GM21360 (cell line): ENCODE results near the gene NPIPA5.
"Not testable (repeated sequence)": the region's sequence is repeated elsewhere in the genome, so short reads cannot be mapped to it uniquely, and the experiment has no call there.

Source experiments
- ATAC-seq: cut with Tn5 transposase; IDR thresholded peaks from one replicate; pipeline ENCODE4 v1.9.1; 2021; ENCODE audit warnings: mild to moderate bottlenecking, moderate library complexity; ENCODE audit not compliant: unreplicated experiment

Gene NPIPA5

GRCh38 chr16:15393025-15393424 is 14.9 kb upstream of the NPIPA5 start:
- ATAC-seq, result not testable (repeated sequence)

- not testable (repeated sequence) for ATAC-seq
These were observed 11.8 kb upstream of the NPIPA5 start for GRCh38 chr16:15389916-15390315.

- ATAC-seq, result not testable (repeated sequence)
These were observed 10.0 kb upstream of the NPIPA5 start for GRCh38 chr16:15388060-15388459.

- not testable (repeated sequence) for ATAC-seq
These were observed 4.7 kb upstream of the NPIPA5 start for GRCh38 chr16:15382810-15383209.

- ATAC-seq, result not testable (repeated sequence)
These were observed 20.6 kb downstream of the NPIPA5 start for GRCh38 chr16:15357495-15357894.

DNA sequence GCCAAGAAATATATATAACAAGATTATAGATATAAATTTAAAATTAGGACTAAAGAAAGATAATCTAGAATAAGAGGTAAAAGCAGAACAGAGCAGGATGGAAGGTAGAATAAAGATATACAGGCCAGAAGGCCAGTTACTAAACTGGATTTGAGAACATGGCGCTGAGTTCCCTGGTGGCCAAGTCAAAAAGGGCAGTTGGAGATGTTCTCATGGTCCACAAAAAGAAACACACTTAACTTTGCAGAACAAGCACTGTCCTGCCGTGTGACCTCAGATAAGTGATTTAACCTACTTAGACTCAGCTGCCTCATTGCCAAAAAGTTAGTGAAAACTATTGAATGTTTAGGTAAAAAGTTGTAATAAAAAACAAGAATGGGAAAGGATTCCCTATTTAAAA is 23.2 kb downstream of the NPIPA5 start:
- ATAC-seq, result not testable (repeated sequence)

DNA sequence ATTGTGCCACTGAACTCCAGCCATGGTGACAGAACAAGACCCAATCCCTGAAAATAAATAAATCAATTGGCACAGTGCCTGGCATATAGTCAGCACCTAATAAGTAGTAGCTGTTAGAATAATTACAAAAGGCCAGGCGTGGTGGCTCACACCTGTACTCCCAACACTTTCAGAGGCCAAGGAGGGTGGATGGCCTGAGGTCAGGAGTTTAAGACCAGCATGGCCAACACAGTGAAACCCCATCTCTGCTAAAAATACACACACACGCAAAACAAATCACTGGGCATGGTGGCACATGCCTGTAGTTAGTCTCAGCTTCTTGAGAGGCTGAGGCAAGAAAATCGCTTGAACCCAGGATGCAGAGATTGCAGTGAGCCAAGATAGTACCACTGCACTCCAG is 25.2 kb downstream of the NPIPA5 start:
- not testable (repeated sequence) for ATAC-seq

DNA sequence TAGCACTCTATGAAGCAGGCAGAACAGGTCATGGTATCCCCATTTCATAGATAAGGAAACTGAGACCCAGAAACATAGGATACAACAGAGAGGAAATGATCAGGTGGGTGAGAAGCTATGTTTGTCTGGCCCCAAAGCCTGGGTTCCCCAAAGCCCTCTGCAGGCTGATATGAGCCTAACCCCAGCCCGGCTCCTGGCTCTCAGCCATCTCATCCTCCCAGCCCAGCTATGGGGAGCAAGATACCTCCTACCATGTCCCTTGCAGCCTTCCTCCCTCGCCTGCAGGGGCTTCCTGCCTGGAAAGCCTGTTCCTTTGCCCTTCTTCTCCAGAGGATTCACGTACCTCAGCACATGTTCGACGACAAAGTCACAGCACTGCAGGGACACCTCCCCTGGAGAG is 26.3 kb downstream of the NPIPA5 start:
- not testable (repeated sequence) for ATAC-seq

- not testable (repeated sequence) for ATAC-seq
These were observed 26.8 kb downstream of the NPIPA5 start for GRCh38 chr16:15351251-15351650.

GRCh38 chr16:15348721-15349120 is 29.4 kb downstream of the NPIPA5 start:
- ATAC-seq, result not testable (repeated sequence)

DNA sequence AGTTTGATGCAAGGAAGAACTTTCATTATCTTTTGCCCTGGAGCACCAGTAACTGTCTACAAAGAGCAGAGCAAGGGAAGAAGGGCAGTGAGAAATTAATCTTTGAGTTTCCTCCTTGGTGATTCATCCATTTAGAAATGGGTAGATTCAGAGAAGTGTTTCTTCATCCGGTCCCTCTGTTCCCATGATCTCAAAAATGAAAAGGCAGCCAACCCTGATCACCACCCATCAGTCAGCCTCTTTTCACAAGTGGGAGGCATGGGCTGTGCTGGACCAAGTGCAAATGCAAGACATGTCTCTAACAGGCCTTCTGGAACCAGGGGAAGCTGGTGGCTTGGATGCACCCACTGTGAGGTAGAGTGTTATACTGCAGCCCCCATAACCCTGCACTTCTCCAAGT is 35.8 kb downstream of the NPIPA5 start:
- not testable (repeated sequence) for ATAC-seq

DNA sequence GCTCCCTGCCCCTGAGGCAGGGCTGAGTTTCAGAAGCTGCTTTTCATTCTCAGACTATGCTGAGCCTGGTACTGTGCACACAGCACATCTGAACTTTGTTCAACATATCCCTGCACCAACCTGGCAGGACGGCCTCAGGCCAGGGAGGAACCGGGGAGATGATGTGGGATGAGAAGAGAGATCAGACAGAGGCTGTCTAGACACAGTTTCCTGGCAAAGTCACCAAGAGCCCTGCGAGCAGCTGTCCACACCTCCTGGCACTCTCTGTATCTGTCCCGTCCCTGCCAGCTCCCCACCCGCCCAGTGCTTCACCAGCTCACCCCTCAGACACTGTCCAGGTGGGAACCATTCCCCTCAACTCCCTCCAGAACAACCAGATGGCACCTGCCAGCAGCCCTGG is 39.1 kb downstream of the NPIPA5 start:
- ATAC-seq, result not testable (repeated sequence)

GRCh38 chr16:15337974-15338605 is 40.0 kb downstream of the NPIPA5 start:
- not testable (repeated sequence) for ATAC-seq

DNA sequence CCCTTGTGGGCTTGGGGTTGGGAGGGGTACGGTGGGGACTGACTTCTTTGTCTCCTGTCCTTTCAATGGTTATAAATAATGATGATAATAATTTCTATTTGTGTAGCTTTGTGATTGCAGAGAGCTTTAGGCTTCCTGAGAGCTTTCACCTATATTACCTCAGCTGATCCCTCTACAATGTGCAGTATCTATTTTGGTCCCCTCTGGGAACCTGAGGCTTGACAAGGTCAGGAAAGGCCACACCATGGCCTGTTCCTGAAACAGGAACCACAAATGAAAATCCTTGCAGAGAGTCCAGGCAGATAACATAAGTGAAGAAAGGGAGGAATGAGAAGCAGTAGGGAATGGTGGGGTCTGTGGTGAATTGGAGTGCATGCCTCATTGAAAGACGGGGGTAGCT is 42.5 kb downstream of the NPIPA5 start:
- not testable (repeated sequence) for ATAC-seq

DNA sequence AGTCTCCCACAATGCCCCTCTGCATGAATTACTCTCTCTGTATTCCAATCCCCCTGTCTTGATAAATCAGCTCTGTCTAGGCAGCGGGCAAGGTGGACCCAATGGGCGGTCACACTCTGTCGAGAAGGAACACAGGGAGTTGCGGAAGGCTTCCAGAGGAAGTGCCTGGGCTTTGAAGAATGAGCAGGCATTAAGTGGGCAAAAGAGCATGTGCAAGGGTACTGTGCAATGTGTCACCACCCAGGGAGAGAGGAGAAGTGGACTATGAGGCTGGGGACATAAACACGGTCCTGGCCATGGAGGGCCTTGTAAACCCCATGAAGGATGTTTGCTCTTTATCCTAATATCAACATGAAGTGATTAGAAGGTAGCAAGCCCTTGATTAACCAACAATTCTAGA is 44.1 kb downstream of the NPIPA5 start:
- ATAC-seq, result not testable (repeated sequence)

- ATAC-seq, result not testable (repeated sequence)
These were observed 47.1 kb downstream of the NPIPA5 start for GRCh38 chr16:15330978-15331377.

DNA sequence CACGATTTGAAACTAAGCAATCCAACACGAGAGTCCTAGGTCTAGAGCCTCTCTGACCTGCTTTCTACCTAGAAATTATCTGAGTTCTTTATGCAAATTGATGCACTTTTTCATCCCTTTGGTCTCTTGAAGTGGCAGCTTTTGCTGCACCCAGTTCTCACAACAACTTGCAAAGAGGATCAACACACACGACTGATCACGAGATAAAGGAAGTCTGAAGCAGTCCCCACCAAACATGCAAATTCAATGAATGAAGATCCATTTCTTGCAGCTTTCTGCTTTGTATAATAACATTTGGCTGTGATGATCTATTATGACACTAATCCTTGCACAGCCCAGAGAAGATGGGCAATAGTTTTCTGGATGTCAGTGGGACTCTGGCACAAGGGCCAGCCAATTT is 53.1 kb downstream of the NPIPA5 start:
- ATAC-seq, result not testable (repeated sequence)

- not testable (repeated sequence) for ATAC-seq
These were observed 54.7 kb downstream of the NPIPA5 start for GRCh38 chr16:15323373-15323772.

DNA sequence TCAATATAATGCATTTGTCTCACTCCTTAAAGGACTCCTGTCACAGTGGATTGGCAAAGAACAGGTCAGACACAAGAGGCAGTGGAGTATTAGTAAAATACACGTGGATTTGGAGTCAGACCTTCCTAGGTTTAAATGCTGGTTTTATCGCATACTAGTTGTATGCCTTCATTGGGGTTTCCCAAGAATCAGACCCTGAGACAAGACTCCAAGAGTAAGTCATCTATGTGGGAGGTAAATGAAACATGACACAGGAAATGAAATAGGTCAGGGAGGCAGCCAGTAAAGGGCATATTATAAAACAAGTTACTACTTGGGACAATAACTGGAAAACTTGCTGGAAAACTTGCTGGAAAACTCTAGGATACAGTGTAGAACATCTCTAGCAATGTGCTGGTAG is 56.9 kb downstream of the NPIPA5 start:
- not testable (repeated sequence) for ATAC-seq

DNA sequence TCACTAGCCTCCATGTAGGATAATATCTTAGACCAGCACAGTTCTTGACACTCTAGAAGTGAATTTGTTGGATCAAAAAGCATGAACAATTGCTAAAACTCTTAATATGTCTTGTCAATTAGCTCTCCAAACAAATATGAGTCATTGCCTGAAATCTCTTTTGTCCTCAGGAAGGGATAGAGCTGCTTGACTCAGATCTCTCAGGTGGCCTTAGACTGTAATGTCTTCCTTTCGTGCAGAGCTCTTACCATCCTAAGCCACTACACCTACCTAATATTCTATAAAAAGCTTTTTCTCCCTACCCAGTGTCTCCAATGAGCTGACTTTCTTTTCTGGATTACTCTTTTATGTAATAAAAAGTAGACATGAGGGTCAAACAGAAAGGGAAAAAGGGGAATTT is 63.5 kb downstream of the NPIPA5 start:
- ATAC-seq, result not testable (repeated sequence)
